RPMI7951 (cell line): ENCODE data around the gene CPNE5. TPM values are rescaled to one million over a fixed set of nuclear protein-coding genes. Genes with fewer than 3 reads are reported as not detected.

ENCODE experiments used
- DNase-seq: peaks from one replicate; pipeline ENCODE4 v3.0.0-alpha.2; 2012; ENCODE audit warnings: low read depth
- total RNA-seq: library from RNA; depleted of rRNA; stranded (reverse); fragments of >200 nt; shearing (Covaris generic); gene quantifications from 2 replicates; pipeline ENCODE4 v1.2.3, GENCODE V29; 2014

CPNE5 gene
- total RNA-seq, 1 experiment from 2014 or later = not detected

DNA sequence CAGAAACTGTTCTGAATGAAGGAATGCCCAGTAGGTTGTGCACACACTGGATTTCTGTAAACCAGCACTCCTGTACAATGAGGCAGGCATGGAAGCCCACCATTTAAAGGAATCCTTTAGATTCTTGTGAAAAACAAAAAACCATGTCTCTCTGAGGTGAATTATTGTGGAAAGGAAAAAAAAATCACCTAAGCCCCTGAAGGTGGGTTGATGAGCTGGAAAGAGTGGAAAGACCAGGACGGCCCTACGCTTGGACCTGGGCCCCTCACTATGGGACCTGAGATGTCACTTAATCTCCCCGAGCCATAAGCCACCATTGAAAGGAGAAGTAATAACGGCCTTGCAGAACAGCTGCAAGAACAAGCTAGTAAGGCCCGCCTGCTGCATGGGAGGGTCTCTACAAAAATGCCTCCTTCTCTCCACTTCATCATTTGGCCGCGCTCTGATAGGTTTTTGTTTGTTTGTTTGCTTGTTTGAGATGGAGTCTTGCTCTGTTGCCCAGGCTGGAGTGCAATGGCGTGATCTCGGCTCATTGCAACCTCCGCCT is 72.8 kb downstream of the CPNE5 start:
- no peak for DNase-seq

DNA sequence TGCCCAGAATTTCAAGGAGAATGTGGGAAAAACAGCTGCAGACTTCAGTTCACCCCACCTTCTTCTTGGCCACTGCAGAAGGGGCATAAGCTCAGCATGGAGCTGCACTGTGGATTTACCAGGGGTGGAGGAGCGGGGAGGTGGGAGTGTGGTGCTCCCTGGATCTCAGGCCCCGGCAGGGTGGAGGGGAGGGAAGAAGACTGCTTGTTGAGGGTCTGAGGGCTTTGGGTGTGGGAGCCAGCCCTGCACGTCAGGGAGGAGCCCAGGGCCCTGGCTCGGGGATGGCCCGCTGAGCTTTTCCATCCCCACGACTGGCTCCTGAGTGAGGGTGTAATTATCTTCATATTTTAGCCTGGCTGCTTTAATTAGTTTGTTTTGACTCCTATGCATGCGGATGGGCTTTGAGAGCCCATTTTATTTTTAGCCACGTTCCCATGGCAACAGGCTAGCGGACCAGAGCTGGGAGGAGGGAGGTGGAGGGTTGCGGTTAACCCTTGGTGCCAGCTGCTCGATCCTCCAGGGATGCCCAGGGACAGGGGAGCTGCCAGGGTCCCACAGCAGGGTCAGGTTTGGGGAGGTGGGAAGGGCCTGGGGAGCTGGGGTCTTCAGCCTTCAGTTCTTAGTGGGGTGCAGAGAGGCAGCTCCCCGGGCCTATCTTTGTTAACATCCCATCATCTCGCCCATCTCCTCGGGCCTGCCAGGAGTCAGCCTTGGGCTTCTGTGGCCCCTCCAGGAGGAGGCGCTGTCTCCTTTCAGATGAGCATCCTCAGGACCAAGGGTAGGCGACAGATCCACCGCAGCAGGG is 73.4 kb downstream of the CPNE5 start:
- peak; percentile 72 for DNase-seq

- DNase-seq = no peak
These were observed 74.1 kb downstream of the CPNE5 start for GRCh38 chr6:36765190-36765589.

- DNase-seq = no peak
These were observed 77.1 kb downstream of the CPNE5 start for GRCh38 chr6:36762123-36762522.

GRCh38 chr6:36760685-36761435 is 78.4 kb downstream of the CPNE5 start:
- DNase-seq = no peak

DNA sequence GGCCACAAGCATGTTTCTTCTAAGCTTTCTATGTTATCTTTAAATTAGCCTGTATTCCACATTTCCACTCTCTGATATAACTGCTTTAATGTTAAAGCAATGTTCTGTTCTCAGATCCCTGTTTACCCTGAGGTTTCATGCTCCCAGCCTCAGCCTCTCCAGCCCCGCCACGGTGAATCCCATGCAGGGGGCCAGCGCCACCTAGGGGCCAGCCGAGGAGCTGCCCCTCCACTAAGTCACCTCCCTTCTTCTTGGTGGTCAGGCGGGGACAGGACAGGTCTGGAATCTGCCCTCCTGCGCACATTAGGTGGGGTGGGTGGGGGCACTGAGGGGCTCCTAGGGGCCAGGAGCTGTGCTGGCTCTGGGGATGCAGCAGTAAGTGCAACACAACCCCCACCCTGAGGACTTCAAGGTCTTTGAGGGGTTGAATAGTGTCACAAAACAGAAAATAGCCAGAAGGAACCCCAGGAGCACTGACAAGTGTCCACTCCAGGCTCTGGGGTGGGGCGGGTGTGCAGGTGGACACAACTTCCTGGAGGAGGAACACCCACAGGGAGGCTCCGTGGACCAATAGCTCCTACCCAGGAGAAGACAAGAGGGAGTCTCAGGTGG is 80.0 kb downstream of the CPNE5 start:
- DNase-seq = peak; percentile 61

DNA sequence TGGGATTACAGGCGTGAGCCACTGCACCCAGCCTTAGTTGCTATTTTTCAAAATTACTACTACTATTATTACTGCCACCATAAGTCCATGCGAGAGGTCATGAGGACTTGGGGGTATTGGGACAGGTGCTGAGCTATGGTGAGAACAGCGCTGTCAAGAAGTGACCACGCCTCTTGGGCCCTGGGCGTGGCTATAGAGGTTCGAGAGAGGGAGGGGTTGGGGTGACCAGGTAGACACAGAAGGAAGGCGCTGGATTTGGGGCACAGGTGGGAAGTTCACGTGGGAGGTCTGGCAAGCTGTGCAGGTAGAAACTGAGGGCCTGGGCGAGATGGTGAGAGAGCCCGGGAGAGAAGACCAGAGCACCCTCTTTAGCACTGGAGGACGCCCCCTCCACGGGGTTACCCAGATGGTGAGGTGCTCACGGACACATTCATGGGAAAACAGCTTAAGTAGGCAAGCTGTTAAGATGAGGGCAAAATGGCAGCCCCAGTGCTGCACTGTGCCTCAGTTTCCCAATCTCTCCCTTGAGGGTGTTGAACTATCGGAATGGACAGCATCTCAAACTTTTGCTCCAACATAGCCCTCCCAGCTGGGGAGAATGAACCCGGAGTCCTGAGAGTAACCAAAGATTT is 80.6 kb downstream of the CPNE5 start:
- no peak for DNase-seq

DNA sequence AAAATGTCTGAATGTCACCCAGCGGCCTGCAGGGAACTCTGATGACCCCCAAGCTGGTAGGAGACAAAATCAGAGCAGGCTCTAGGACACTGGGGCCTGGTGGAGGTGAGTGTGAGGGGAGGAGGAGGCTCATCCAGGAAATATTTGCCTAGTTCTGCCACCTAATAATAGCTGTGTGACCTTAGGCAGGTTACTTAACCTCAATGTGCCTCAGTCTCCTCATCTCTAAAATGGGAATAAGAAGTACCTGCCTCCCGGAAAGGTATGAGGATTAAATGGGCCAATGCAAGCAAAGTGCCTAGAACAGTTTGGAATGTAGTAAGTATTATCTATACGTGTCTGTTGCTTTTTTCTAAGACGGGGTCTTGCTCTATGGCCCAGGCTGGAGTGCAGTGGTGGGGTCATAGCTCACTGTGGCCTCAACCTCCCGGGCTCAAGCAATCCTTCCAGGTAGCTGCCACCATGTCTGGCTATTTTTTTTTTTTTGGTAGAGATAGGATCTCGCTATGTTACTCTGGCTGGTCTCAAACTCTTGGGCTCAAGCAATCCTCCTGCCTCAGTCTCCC is 81.2 kb downstream of the CPNE5 start:
- no peak for DNase-seq

DNA sequence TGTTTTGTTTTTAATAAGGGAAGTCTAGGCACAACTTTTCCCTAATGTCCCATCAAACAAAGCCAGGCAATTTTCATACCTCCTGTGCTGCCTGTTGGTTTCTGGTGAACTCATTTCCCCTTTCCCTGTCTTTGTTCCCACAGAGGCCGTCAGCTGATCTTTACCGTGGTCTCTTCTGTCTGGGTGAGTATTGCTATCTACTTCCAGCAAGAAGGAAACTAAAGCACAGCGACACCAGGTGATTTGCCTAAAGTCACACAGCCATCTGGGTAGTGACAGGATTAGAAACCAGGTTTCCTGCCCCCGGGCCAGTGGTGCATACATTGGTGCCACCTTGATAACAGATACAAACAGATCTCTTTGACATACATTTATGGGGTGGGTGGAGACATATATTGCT is 82.0 kb downstream of the CPNE5 start:
- DNase-seq = no peak

- DNase-seq = no peak
These were observed 82.5 kb downstream of the CPNE5 start for GRCh38 chr6:36756786-36757185.

DNA sequence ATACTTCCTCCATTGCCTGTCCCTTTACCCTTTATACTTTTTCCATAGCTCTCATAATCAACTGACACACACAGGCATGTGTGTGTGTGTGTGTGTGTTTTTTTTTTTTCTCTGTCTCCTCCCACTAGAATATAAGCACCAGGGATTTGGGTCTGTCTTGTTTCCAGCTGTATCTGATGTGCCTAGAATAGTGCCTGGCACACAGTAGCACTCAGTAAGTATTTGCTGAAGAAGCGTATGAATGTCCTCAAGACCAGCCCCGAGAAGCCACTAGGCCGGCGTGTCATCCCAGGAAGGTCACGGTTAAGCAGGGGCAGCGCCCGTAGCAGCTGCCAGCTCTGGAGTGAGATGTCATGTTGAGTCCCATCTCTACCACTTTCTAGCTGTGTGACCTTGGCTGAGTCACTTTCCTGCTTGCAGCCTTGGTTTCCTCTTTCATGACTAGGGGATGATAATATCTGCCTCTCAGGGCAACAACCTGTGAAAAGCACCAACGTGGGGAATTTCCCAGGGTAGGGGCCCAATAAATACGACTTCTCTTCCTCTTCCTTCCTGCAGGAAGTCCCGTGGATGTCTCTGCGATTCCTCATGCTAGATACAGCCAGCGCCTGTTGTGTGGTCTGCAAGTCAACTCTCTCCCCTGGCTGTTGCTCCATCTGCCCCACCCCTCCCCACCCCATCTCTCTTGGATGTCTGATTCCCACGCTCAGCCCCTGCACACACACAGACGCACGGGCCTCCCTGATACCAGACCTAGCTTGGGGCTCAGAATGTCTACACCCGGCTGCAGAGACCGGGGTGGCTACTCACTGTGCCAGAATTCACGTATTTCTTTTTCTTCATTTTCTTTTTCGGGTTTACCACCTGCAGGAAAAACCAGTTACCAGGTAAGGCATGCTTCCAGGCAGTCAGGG is 83.6 kb downstream of the CPNE5 start:
- DNase-seq = peak; percentile 58

- no peak for DNase-seq
These were observed 84.4 kb downstream of the CPNE5 start for GRCh38 chr6:36754582-36755434.

DNA sequence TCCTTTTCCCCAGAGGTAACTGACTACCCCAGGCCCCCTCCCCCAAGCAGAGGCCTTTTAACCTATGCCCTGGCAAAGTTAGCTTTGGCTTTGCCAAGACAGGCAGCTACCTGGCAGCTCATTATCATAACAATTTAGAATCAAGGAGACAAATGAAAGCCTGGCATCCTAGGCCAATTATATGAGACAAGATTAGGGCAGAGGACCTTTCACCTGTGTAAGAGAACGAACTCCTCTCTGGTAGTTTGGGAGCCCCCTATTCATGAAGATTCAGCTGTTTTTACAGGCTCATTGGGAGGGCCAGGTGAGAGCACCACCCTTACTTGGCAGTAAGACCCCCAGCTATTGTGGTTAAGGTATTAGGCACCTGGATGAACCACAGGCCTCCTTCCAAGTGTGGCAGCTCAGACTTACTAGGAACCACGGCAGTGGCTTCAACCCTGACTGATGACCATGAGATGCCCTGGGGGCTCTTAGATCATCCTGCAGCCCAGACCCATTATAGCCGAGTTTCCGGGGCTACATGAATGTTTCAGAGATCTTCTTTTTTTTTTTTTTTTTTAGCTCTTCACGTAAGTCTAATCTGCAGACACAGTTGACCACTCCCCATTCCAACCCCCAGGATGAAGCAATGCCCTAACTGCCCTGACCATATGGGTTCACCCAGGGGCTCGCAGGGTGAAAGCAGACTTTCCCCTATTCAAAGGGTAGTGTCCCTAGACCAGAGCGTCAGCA is 85.4 kb downstream of the CPNE5 start:
- DNase-seq = peak; percentile 83

DNA sequence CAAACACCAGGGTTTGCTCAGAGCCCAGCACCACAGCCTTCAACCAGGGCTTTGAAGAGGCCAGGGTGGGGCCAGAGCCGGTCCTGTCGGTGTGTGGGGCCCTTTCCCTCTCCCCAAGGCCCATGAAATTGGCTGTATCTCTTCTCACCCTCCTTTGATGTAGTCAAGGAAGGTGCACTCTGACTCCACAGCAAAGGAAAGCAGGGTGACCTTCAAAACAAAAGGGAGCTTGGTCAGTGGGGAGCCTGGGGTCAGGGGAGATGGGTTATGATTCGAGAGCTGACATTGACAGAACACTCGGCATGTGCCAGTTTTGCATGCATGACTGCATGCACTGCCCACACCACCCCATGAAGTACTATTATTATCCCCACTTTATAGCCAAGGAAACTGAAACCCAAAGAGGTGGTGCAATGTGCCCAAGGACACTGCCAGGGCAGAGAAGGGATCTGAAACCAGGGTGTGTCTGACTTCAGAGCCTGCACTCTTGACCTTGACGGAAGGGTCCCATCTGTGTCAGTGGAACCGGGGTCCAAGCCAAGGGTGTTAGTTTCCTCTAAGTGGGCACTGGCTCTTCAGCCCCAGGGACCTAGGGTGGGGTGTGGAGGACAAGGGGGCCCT is 86.2 kb downstream of the CPNE5 start:
- DNase-seq = no peak

DNA sequence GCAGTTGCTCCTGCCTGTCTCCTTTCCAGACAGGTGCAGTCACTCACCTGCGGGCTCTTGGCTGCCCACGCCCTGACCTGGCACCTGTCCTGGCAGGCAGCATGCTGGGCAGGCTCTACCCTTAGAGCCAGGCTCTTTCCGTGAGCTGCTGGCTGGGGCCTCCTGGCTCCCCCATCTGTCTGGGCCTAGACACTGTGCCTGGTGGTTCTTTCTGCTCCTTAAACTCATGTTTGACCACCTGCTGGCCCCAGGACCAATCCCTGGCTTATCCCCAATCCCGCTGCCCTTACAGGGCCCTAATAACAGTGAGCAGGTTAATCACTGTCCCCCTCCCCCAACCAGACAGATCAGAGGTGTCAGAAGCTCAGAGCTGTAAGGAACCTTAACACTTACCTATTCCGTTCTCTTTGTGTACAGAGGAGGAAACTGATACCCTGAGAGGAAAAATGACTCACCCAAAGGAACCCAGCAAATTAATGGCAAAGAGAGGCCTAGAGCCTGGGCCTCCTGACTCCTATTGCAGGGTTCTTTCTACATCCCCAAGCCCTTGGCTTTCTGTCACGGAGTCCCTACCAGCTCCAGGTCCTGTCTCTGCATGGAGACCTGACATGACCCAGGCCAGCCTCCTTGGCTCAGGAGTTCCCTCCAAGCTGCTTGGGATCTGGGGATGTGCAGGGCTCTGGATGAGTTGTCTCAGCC is 86.9 kb downstream of the CPNE5 start:
- DNase-seq = no peak

- no peak for DNase-seq
These were observed 87.4 kb downstream of the CPNE5 start for GRCh38 chr6:36751833-36752186.

- no peak for DNase-seq
These were observed 88.2 kb downstream of the CPNE5 start for GRCh38 chr6:36751091-36751490.
